Epithelial cell of proximal tubule (primary cell): ENCODE data around the gene NRXN3. TPM values are rescaled to one million over a fixed set of nuclear protein-coding genes. Genes with fewer than 3 reads are reported as not detected.

Experiments
- DNase-seq: peaks from one replicate; pipeline ENCODE4 v3.0.0-alpha.2; 2011; ENCODE audit warnings: low read depth
- H3K4me3 ChIP-seq: 2 replicates; pipeline ENCODE4 v1.5.1; 2011; ENCODE audit warnings: low read depth, mild to moderate bottlenecking, low read length
- total RNA-seq: library from RNA; depleted of rRNA; stranded (reverse); fragments of >200 nt; gene quantifications from 2 replicates; pipeline ENCODE4 v1.2.3, GENCODE V29; 2015
- TF ChIP-seq, protein P1 (sequence below): conservative IDR thresholded peaks from 2 replicates; pipeline ENCODE4 v1.5.1; 2012; ENCODE audit warnings: low read depth, mild to moderate bottlenecking, low read length

NRXN3 gene
- total RNA-seq, 1 donor from 2014 or later = 1.2 TPM

DNA sequence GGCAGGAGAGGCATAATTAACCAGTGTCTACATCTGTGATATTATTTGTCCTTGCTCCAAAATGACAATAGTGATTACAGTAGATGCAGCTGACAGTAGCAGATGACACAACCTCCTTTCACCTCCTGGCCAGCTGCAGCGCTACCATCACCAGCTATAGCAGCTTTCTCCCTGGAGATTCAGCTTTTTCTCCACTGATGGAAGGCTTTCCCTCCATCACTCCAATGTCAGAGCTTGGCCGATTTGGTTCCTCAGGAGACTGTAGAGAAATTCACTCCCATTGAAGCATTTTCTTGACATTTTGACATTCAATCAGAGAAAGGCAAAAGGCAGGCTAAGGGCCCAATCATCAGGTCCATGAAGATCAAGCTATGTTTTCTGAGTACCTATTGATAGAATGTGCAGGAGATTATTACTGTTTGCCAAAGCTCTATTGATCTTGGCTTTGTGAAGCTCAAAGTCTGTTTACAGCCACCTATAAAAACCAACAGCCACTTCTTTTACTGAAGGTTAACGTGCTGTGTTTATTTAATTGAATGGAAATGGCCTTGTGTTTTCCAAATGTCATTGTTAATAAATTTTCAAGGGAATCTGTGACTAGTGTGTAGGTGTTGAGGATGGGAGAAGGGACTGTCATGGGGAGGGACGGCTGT, 1256.1 kb downstream of the NRXN3 start:
- TF ChIP-seq, protein P1, sequence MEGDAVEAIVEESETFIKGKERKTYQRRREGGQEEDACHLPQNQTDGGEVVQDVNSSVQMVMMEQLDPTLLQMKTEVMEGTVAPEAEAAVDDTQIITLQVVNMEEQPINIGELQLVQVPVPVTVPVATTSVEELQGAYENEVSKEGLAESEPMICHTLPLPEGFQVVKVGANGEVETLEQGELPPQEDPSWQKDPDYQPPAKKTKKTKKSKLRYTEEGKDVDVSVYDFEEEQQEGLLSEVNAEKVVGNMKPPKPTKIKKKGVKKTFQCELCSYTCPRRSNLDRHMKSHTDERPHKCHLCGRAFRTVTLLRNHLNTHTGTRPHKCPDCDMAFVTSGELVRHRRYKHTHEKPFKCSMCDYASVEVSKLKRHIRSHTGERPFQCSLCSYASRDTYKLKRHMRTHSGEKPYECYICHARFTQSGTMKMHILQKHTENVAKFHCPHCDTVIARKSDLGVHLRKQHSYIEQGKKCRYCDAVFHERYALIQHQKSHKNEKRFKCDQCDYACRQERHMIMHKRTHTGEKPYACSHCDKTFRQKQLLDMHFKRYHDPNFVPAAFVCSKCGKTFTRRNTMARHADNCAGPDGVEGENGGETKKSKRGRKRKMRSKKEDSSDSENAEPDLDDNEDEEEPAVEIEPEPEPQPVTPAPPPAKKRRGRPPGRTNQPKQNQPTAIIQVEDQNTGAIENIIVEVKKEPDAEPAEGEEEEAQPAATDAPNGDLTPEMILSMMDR = no peak

DNA sequence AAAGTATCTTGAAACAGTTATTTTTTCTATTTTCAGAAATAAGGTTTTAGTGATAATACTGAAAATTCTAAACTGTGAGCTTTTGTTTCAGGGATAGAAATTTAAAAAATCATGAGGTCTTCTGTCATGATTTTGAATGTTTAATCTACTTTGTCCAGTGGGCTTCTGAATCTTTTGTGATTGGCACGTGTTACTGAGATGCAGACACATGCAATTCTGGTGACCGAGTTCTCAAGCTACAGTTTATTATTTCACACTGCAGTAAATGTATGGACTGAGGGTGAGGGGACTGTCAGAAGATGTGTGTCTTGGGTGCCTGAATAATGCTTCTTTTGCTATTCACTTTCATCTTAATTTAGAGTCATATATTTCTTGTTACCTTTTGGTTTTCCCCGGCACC, 1262.5 kb downstream of the NRXN3 start:
- no peak for DNase-seq
- TF ChIP-seq, protein P1 = no peak
- no peak overlapping the region for H3K4me3 ChIP-seq

More for the DNA sequence above, 1256.1 kb downstream of the NRXN3 start:
- DNase-seq = no peak
- no peak overlapping the region for H3K4me3 ChIP-seq

DNA sequence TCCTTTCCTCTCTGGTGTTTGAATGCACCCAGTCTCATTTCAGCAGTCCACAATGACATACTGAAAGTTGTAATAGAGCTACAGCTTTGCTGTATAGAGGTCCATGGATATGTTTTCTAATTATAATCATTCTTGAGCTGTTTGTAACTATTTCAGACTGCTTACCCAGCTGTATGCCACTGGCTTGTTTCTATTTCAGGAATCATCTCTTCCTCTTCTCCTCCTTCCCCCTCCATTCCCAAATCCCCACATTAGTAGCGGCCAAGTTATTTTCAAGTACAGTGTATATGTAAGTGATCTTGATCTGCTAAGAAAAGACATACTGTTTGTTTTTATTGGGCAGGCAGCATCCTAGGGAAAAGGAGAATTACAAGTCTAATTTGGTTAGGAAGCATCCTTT, 1266.2 kb downstream of the NRXN3 start:
- TF ChIP-seq, protein P1 = no peak
- DNase-seq = no peak
- no peak overlapping the region for H3K4me3 ChIP-seq

DNA sequence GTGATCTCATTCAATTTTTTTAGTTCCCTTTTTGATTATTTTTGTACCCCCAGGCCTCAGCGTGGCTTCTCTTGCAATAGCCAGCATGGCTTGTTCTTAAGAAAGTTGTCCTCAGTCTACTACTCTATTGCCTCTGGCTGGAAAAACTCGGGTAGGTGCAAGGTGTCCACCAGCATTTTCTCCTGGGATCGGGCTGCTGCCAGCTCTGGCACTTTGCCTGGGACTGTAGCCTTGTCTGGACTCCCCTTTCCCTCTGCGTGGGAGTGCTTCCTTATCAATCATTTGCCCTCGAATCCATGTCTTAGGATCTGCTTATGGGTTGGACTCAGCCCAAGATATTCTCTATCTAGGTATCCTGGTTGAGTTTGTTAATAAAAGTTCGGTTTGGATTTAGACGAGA, 1267.8 kb downstream of the NRXN3 start:
- TF ChIP-seq, protein P1 = no peak
- no peak overlapping the region for H3K4me3 ChIP-seq
- DNase-seq = no peak

DNA sequence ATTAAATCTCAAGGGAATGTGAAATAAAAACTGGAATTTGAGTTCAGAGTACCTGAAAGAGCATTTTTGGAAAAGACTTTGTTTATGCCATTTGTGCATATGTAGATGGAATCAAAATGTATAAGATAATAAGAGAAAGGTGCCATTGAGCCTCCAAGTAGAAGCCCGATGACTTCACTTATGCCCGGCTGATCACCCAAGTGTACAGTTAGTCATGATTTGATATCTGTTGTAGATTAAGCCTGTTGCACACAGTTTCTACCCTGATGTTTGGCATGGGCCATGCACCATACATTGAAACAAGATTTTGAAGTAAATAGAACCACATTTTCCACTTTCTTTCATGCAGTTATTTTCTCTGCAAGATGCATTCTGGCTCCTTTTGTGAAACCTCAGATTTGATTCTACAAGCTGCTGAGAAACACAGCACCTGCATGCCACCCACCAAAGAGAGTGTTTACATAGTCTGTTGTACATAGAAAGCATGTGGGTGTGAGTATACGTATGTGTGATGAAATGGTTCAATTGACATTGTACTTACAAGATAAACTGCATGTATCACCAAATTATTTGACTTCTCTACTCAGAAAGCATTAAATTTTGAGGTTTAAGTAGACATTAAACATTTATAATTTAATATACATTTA, 1268.6 kb downstream of the NRXN3 start:
- no peak overlapping the region for H3K4me3 ChIP-seq
- TF ChIP-seq, protein P1 = no peak
- DNase-seq = no peak

DNA sequence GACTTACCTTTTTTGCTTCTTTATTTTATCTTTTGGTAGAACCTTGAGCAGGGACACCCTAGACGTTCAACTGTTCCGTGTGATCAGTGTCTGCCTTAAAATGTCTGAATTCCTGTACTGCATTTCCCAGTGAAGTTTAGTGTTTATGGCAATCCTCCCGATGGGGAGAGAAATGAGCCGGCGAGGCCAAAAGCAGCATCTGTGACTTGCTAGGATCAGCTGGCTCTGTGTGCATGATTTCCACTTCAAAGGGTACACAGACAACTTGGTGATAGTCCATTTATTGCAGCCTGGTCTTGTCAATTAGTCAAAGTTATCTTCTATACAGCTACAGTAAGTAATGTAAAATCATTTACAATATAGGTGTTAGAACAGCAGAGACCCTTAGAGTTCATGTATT, 1272.6 kb downstream of the NRXN3 start:
- no peak overlapping the region for H3K4me3 ChIP-seq
- TF ChIP-seq, protein P1 = no peak
- DNase-seq = no peak

DNA sequence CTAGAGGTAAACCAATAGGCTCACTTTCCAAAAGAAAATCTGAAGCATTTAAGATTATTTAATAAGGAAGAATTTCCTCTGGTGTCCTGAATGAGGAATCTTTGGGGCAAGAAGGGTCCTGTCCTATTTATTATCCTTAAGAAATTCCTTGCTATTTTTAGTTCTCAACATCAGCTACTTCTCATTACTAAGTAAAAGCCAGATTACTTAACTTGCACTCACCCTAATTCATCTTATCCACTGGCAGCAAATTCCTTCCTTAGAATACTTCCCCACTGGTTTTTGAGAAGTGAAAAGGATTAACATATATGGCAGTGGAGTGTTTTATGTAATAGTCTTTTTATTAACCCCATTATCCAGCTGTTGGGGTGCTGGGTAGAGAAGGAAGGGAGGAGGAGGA, 1273.4 kb downstream of the NRXN3 start:
- no peak overlapping the region for H3K4me3 ChIP-seq
- TF ChIP-seq, protein P1 = no peak
- DNase-seq = no peak
